Upper lobe of left lung (tissue), 6 donors: ENCODE measurements around the gene IP6K3. TPM values are rescaled to one million over a fixed set of nuclear protein-coding genes. Genes with fewer than 3 reads are reported as not detected.
A peak's percentile ranks its signal among the peaks of the same experiment; 100 is the strongest.

Experiments used
- ATAC-seq, 2 donors: fragments of 200-7000 bp; cut with Tn5 transposase; one replicate each; pipeline ENCODE4 v1.9.1; 2022; ENCODE audit warnings: mild to moderate bottlenecking in 2 of 2, moderate library complexity in 2 of 2; ENCODE audit not compliant: low FRiP score in 2 of 2
- DNase-seq, 2 donors: peaks; one replicate each; pipeline ENCODE4 v3.0.0-alpha.2; 2019 to 2020
- H3K27ac ChIP-seq, 4 donors: fragments of 200-600 bp; sonication (generic); one replicate each; pipeline ENCODE4 v1.5.1; 2016 to 2019
- H3K27me3 ChIP-seq, 4 donors: fragments of 200-600 bp; sonication (generic); one replicate each; pipeline ENCODE4 v1.5.1; 2017 to 2019
- H3K36me3 ChIP-seq, 4 donors: fragments of 200-600 bp; sonication (generic); one replicate each; pipeline ENCODE4 v1.5.1; 2016 to 2019
- H3K4me1 ChIP-seq, 4 donors: fragments of 200-600 bp; sonication (generic); one replicate each; pipeline ENCODE4 v1.5.1; 2018 to 2019
- H3K4me3 ChIP-seq, 4 donors: fragments of 200-600 bp; sonication (generic); one replicate each; pipeline ENCODE4 v1.5.1; 2017 to 2019; ENCODE audit warnings: mild to moderate bottlenecking in 2 of 4, moderate library complexity in 1 of 4
- H3K9me3 ChIP-seq, 4 donors: fragments of 200-600 bp; sonication (generic); one replicate each; pipeline ENCODE4 v1.5.1; 2018 to 2019
- CTCF ChIP-seq, 6 experiments: fragments of 450-650 bp in 4 of 6; fragments of 200-600 bp in 2 of 6; sonication (generic) in 2 of 6; IDR thresholded peaks; one replicate each; pipeline ENCODE4 v1.5.1; 2016 to 2019; ENCODE audit warnings: antibody characterized with exemption in 6 of 6
- EP300 ChIP-seq, 4 donors: sonication (generic); formaldehyde crosslinking; IDR thresholded peaks; one replicate each; pipeline ENCODE4 v1.5.1; 2017; ENCODE audit warnings: antibody characterized with exemption in 4 of 4, control low read depth in 2 of 4
- POLR2A ChIP-seq, 4 donors: fragments of 450-650 bp; IDR thresholded peaks; one replicate each; pipeline ENCODE4 v1.5.1; 2016 to 2017; ENCODE audit warnings: antibody characterized with exemption in 4 of 4, mild to moderate bottlenecking in 2 of 4
- POLR2AphosphoS5 ChIP-seq, 2 donors: sonication (generic); formaldehyde crosslinking; IDR thresholded peaks; one replicate each; pipeline ENCODE4 v1.5.1; 2017; ENCODE audit warnings: antibody characterized with exemption in 2 of 2
- WGBS, 2 donors: methylation state at CpG; one replicate each; pipeline ENCODE4 v1.1.5; 2017 to 2018; 5-methylcytosine and 5-hydroxymethylcytosine counted together
- total RNA-seq, 6 donors: library from RNA; depleted of rRNA in 4 of 6; stranded (reverse); fragments of >200 nt in 4 of 6; gene quantifications; one replicate each; pipeline versions ENCODE4 v1.1.0 to v1.2.1, GENCODE V29; 2016 to 2021
- donor health status: DM: no; HTN: no; CAD: no; lungs with moderate emphysema.
- donor health status: DM: no; HTN: yes; CAD: no; lungs with severe emphysema.

The IP6K3 gene
- total RNA-seq, 6 donors from 2014 or later = 1.9 to 11.5 (median 4.9) TPM

DNA sequence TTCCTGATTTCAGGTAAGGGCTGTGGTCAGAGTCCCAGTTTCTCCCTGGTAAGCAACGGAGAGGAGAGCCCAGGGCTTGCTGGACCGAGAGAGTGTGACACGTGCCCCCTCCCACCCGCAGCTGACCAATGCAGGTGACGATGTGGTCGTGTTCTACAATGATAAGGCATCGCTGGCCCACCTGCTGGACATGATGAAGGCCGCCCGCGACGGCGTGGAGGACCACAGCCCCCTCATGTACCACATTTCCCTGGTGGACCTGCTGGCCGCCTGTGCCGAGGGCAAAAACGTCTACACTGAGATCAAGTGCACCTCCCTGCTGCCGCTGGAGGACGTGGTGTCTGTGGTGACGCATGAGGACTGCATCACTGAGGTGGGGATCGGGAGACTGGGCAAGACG lies 66.9 kb downstream of the IP6K3 start:
- H3K9me3 ChIP-seq = no peaks in the 10 kb centered on the region
- H3K27me3 ChIP-seq = no peaks in the 10 kb centered on the region
- no peak overlapping the region for H3K4me3 ChIP-seq
- H3K36me3 ChIP-seq = peaks cover 38 to 99% (median 89%) of the 10 kb centered on the region in 4 donors
- H3K27ac ChIP-seq = no peak overlapping the region
- ATAC-seq (no peak), DNase-seq (peak in 1 of 2 donors; percentile 83)
- H3K4me1 ChIP-seq = no peaks in the 10 kb centered on the region
- WGBS, 2 donors = 89 to 90% methylated on average over 13 to 20 of the region's 20 CpGs
- TF ChIP-seq POLR2AphosphoS5 (IDR thresholded peaks at IDR 0.05) (no peak), CTCF (IDR thresholded peaks at IDR 0.05) (no peak), POLR2A (IDR thresholded peaks at IDR 0.05) (no peak), EP300 (IDR thresholded peaks at IDR 0.05) (no peak)

GRCh38 chr6:33678932-33679490 lies 67.7 kb downstream of the IP6K3 start:
- TF ChIP-seq CTCF (IDR thresholded peaks at IDR 0.05) = no peak
- no peak for TF ChIP-seq POLR2AphosphoS5 (IDR thresholded peaks at IDR 0.05)
- Histone ChIP-seq H3K4me1 (no peaks in the 10 kb centered on the region), H3K4me3 (no peak overlapping the region), H3K27me3 (no peaks in the 10 kb centered on the region), H3K9me3 (no peaks in the 10 kb centered on the region), H3K36me3 (peaks cover 40 to 99% (median 87%) of the 10 kb centered on the region in 4 donors), H3K27ac (no peak overlapping the region)
- no peak for ATAC-seq
- WGBS, 2 donors = 87 to 90% methylated on average over 12 of the region's 12 CpGs
- no peak for DNase-seq

DNA sequence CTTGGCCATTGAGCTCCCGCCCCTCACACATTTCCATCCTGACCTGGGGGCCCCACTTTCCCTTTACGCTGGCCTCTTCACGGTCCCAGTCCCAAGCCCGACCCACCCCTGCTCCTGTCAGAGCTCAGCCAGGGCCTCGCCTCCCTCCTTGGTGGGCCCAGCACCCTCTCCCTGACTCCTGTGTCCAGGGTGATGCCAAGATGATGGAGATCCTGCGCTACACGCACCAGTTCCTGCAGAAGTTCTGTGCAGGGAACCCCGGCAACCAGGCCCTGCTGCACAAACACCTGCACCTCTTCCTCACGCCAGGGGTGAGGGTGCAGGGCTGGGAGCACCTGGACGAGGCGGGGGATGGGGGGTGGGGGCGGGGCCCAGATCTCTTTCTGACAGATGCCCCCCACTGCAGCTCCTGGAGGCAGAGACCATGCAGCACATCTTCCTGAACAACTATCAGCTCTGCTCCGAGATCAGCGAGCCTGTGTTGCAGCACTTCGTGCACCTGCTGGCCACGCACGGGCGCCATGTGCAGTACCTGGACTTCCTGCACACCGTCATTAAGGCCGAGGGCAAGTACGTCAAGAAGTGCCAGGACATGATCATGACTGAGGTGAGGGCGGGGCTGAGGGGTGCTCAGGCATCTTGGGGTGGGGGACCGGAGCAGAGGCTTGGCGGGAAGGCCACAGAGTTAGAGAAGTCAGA lies 68.3 kb downstream of the IP6K3 start:
- no peak overlapping the region for H3K4me3 ChIP-seq
- TF ChIP-seq POLR2AphosphoS5 (IDR thresholded peaks at IDR 0.05) (no peak), EP300 (IDR thresholded peaks at IDR 0.05) (no peak), CTCF (IDR thresholded peaks at IDR 0.05) (no peak)
- ATAC-seq (no peak), DNase-seq (peak in 1 of 2 donors; percentile 70)
- no peaks in the 10 kb centered on the region for H3K4me1 ChIP-seq
- peaks cover 39 to 99% (median 88%) of the 10 kb centered on the region in 4 donors for H3K36me3 ChIP-seq
- H3K9me3 ChIP-seq = no peaks in the 10 kb centered on the region
- H3K27ac ChIP-seq = no peak overlapping the region
- H3K27me3 ChIP-seq = no peaks in the 10 kb centered on the region
- WGBS, 2 donors = 95 to 97% methylated on average over 10 to 21 of the region's 24 CpGs

- WGBS, 2 donors = 88% methylated on average over 2 of the region's 2 CpGs
- ATAC-seq (no peak), DNase-seq (no peak)
- Histone ChIP-seq H3K27ac (no peak overlapping the region), H3K36me3 (peaks cover 36 to 99% (median 86%) of the 10 kb centered on the region in 4 donors), H3K27me3 (no peaks in the 10 kb centered on the region), H3K4me1 (no peaks in the 10 kb centered on the region), H3K9me3 (no peaks in the 10 kb centered on the region), H3K4me3 (no peak overlapping the region)
- TF ChIP-seq EP300 (IDR thresholded peaks at IDR 0.05) (no peak), POLR2AphosphoS5 (IDR thresholded peaks at IDR 0.05) (no peak), CTCF (IDR thresholded peaks at IDR 0.05) (no peak), POLR2A (IDR thresholded peaks at IDR 0.05) (no peak)
Measured at GRCh38 chr6:33677689-33678088, 69.0 kb downstream of the IP6K3 start.
